HG03175 (cell line): ENCODE data around the gene TMA7B.

Source experiments
- ATAC-seq: cut with Tn5 transposase; IDR thresholded peaks from one replicate; pipeline ENCODE4 v1.9.1; 2021; ENCODE audit warnings: mild to moderate bottlenecking, moderate library complexity; ENCODE audit not compliant: unreplicated experiment

Gene TMA7B

GRCh38 chr22:39932918-39933649, 27.1 kb upstream of the TMA7B start:
- no peak for ATAC-seq

- ATAC-seq, result no peak
These were observed 26.5 kb upstream of the TMA7B start for GRCh38 chr22:39933741-39934140.

- ATAC-seq, result no peak
These were observed 25.1 kb upstream of the TMA7B start for GRCh38 chr22:39935116-39935515.

GRCh38 chr22:39935612-39936011, 24.6 kb upstream of the TMA7B start:
- ATAC-seq, result no peak

DNA sequence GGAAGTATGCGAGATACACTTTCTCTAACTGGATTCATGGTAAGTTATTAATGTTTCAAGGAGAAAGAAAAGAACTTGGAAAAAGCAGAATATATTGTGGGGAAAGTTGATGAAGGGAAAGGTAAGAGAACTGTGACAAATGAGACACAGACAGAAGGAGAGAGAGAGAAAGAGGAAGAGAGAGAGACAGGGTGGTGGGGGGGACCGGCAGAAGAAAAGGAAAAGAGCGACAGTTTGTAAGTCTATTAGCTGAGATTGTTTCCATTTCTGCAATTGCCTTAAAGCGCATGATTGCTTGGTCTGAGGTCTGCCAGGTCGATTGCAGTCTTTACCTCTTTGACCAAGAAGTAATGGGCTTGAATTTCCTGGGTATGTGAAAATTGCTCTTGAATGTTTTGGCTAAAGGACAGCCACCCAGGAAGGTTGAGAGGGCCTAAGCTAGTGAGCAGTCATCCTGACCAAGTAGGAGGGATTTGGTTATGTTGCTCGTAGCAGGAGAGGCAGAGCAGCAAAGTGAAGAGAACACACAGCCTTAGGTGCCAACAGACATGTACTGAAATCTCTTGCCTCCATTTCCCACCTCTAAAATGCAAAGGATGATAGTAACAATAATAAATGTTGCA, 23.6 kb upstream of the TMA7B start:
- no peak for ATAC-seq

- no peak for ATAC-seq
These were observed 22.3 kb upstream of the TMA7B start for GRCh38 chr22:39937906-39938305.

GRCh38 chr22:39938509-39939111, 21.6 kb upstream of the TMA7B start:
- ATAC-seq, result no peak

GRCh38 chr22:39939830-39940229, 20.4 kb upstream of the TMA7B start:
- ATAC-seq, result no peak

DNA sequence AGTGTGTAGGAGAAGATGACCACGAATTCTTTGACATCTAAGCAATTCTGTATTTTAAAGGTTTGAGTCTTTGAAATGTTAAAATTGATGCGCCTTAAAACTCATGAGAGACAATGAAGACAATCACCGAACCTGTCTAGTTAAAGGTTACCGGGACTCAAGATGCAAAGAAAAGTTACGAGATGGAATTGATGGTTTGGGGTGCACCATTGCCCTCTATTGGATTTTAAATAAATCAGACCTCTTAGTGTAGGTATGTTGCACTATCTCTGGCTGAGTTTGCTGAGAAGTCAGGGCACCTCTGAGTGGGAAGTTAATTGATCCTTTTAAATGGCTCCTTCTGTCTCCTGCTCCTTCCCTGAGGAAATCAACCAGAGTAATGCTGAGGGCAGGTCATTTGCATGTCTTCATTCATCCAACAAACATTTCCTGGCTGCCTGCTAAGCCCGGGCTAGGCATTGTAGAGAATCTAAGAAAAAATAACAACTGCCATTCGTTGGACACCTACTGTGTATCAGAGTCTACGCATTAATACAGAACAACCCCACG, 19.4 kb upstream of the TMA7B start:
- ATAC-seq, result no peak

DNA sequence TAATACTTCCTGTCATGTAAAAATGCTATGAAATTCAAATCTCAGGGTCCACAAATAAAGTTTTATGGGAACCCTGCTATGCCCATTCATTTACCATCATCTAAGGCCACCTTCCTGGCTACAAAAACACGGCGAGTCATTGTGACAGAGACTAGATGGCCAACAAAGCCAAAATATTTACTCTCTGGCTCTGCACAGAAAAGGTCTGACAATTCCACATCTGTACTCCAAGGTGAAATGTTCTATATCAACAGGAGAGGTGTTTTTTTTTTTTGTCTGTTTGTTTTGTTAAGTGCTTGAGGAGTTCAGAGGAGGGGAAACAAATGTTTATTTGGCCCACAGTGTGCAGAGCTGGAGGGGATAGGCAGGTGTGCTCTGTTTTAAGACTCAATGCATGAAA, 18.6 kb upstream of the TMA7B start:
- ATAC-seq, result no peak

GRCh38 chr22:39942439-39943230, 17.6 kb upstream of the TMA7B start:
- ATAC-seq, result no peak

- no peak for ATAC-seq
These were observed 16.9 kb upstream of the TMA7B start for GRCh38 chr22:39943337-39943736.

DNA sequence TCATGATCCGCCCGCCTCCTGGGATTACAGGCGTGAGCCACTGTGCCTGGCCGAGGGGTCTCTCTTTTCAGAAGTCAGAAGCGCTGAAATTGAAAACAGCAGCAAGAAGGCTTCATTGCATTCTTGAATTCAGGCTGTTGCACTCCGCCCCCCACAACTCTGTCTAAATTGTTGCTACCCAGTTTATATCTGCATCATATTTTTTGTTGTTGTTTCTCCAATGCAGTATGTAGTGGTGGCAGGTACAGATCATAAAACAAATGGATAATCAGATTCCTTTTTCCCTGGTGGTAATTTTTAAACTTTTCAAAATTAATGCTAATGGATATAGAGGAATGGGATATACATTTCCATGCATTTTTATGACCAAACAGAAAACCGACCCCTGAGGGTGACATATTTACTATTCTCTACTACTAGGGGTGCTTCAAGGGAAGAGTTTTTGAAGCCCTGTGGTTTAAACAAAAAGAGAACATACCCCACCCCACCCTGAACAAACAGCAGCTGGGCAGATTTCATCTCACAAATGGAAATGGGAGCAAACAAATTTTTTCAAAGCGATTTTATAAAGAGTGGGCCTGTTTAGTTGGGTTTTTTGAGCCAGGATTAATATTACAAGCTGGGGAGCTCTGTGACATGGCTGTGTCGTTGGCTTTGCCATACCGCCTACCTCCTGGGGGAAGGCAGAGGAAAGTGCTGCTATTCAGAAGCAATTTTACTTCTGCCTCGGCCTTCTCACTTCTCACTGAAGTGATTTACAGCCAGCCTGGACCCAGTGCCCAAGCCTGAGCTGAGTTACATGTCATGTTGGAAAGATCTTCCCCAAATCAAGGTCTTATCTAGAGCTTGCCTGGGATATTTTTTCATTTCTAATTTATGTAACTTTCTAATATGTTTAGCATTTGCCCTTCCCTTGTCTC, 16.0 kb upstream of the TMA7B start:
- no peak for ATAC-seq

DNA sequence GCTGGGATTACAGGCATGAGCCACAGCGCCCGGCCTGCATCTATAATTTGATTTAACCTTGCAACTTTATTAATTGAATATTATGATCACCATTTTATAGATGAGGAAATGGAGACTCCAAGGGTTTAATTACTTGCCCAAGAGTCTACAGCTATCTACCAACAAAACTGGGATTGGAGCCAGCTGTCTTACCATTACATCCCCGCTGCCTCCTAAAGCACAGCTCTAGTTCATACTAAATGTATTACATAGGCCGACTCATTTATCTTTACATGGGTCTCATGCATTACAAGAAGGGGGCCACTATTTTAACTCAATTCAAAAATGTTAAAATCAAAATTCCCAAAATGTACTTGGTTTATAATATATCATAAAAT, 14.1 kb upstream of the TMA7B start:
- no peak for ATAC-seq

- ATAC-seq, result no peak
These were observed 13.5 kb upstream of the TMA7B start for GRCh38 chr22:39946503-39947219.

DNA sequence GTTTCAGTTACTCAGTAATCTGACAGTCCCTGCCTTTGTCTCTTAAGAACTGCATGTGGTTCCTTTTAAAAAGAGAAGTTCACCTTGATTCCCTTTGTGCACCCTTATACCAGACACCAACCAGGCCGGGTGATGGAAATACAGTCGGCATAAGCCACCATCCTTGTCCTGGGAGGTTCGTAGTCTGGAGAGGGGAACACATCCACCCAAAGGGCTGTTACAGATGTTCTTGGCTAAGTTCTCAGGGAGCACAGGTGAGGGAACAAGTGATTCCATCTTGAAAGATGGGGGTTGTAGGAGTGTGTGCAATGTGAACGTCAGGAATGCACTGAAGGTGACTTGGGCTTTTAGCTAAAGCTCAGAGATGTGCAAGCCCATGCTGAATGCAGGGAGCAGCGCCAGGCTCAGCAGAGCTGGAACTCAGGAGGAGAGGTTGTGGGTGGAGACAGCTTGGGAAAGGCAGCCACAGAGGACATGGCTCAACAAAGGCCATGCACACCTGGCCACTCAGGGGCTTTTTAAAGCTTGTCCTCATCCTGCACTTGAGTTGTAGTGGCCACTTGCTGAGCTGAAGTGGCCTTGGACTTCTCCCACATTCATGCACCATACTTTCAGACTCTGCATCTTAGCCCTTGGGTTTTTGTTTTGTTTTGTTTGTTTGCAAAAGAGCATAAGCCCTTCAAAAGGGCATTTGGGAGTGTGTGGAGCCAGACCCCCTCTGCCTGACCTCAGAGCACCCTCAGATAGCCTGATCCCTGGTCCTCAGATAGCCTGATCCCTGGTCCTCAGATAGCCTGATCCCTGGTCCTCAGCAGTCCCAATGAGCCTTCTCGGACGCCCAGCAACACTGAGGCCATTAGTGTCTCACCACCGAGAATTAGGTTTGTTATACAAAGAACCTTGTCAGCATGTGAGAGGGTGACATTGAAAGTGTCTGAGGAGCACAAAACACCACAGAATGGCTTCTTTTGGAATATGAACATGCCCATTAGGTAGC, 12.7 kb upstream of the TMA7B start:
- ATAC-seq, result no peak

DNA sequence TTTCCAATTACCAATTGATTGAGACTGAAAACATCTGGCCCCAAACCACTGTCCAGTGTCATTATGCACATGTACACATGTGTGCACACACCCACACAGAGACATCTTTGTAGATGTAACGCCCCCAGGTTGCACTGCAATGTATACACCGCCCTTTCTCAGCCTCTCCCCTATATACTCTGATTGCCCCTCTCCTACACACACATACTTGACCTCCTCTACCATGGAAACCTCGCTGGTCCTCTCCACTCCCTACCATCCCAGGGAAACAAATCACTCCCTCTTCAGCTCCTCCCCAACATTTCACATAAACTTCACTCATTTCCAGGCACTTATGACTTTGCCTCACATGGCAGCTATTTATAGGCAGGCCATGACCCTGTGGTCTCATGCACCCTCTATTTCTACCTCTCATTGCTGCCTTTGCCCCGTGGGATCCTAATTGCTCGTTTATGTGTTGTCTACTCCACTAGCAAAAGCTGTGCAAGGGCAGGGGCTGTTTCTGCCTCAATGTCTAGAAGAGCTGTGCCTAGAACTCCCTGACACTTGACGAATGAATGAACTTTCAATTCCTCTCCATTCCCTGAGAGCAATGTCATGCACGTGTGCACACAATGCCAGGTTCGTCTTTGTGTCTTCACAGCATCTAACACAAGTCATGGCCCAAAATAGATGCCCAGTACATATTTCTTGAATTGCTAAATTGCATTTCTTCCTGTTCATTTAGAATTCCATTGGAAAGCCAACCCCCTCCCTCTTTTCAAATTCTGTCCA, 10.0 kb upstream of the TMA7B start:
- no peak for ATAC-seq
